ENCODE results near the gene FLAD1. TPM values are rescaled to one million over a fixed set of nuclear protein-coding genes. Genes with fewer than 3 reads are reported as not detected.
A peak's percentile ranks its signal among the peaks of the same experiment; 100 is the strongest.

Gene FLAD1
- total and polyA plus RNA-seq, 2 of the 8 experiments (the other 6 are each of a cell fraction or from before 2014, with no cell fraction given) = 104 to 143 TPM

DNA sequence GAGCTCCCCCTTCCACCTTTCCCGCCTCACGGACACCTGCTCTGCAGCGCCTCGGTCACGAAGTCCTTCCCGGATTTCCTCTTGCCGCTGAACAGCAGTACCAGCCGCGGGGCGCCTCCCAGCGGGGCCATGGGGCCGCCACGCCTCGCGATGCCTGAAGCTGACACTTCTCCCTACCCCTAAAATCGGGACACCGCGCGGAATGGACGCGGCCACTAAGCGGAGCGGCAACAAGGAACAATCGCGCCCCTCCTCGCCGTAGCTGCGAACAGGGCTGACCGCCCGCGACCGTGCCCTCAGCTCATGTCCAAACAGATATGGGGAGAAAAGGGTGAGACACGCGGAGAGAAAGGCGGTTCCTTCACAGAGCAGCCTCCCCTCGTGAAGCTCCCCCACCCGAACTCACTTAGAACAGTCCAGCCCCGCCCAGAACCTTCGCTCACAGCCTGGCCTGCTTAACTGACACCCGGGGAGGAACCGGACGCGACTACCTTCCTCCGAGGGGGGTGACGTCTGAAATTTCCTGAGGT lies 46.5 kb upstream of the FLAD1 start, which contains the start of gene PMVK:
PMVK (minus strand) TSS at position 165 of the 530 bp plus-strand sequence; CDS start at position 131, 34 bp downstream.
- Histone ChIP-seq H4K91ac (replicated peaks; ENCODE audit: insufficient read length, low read length) (peak within 1 kb of the TSS; percentile 96), H3K4me2 (ENCODE audit: insufficient read depth in 1 of 2, low read depth in 2 of 2, low read length in 2 of 2) (peak within 1 kb of the TSS; percentile 79 to 94), H2BK12ac (ENCODE audit: low read depth, low read length) (peak within 1 kb of the TSS; percentile 98), H3K23me2 (ENCODE audit: low read depth, low read length) (peaks cover 12% of the 10 kb centered on the region), H2AFZ (ENCODE audit: low read length) (peak within 1 kb of the TSS; percentile 96), H3K4me1 (replicated peaks in 1 of 4; ENCODE audit: control insufficient read depth in 3 of 4, insufficient read depth in 4 of 4, low read length in 3 of 4) (peaks cover 4 to 9% (median 7%) of the 10 kb centered on the region in 4 experiments; a peak in 6 of 7 replicates), H3K27ac (ENCODE audit: low read depth, low read length) (peak within 1 kb of the TSS; percentile 99), H4K5ac (ENCODE audit: insufficient read length, low read depth, low read length) (peak within 1 kb of the TSS; percentile 99), H2BK120ac (replicated peaks; ENCODE audit: low read depth, low read length) (peak within 1 kb of the TSS; percentile 44), H3K18ac (ENCODE audit: extremely low read depth, low read length) (peak within 1 kb of the TSS; percentile 100), H3K36me3 (ENCODE audit: control insufficient read depth in 2 of 4, insufficient read depth in 4 of 4, low read length in 3 of 4) (no peaks in the 10 kb centered on the region), H3K56ac (replicated peaks; ENCODE audit: insufficient read length, low read depth, low read length) (peak within 1 kb of the TSS; percentile 81), H3K23ac (ENCODE audit: insufficient read length) (no peak within 1 kb of the TSS), H3K9me3 (ENCODE audit: insufficient read depth in 2 of 2, low read depth in 1 of 2, low read length in 1 of 2) (no peaks in the 10 kb centered on the region), H3K79me1 (ENCODE audit: low read depth, low read length) (no peaks in the 10 kb centered on the region; the same call in 1 of the 2 replicates), H3K9ac (replicated peaks in 1 of 4; ENCODE audit: extremely low read depth in 1 of 4, low read depth in 3 of 4, low read length in 3 of 4) (peak within 1 kb of the TSS; percentile 84 to 99 (median 99)), H3K14ac (ENCODE audit: insufficient read length) (no peak within 1 kb of the TSS), H3K27me3 (replicated peaks in 1 of 4; ENCODE audit: control insufficient read depth in 3 of 4, extremely low read depth in 1 of 4, insufficient read depth in 3 of 4, low read length in 3 of 4) (no peaks in the 10 kb centered on the region), H2BK20ac (ENCODE audit: low read length) (peak within 1 kb of the TSS; percentile 82; the same call in 1 of the 2 replicates), H3K79me2 (ENCODE audit: control insufficient read depth in 1 of 2, insufficient read depth in 2 of 2, low read length in 2 of 2) (no peaks in the 10 kb centered on the region), H4K20me1 (replicated peaks in 1 of 2; ENCODE audit: control insufficient read depth in 1 of 2, insufficient read depth in 2 of 2, low read length in 2 of 2) (no peaks in the 10 kb centered on the region), H2AK5ac (ENCODE audit: low read depth, low read length) (0 out of 2 replicates have a peak within 1 kb of the TSS, but pooled peaks have one; percentile 11), H2BK5ac (ENCODE audit: low read depth, low read length) (peak within 1 kb of the TSS; percentile 100), H4K8ac (ENCODE audit: extremely low read depth, insufficient read depth, low read length) (peak within 1 kb of the TSS; percentile 98; the same call in 1 of the 2 replicates), H3K4ac (replicated peaks; ENCODE audit: insufficient read length, low read depth, low read length) (peak within 1 kb of the TSS; percentile 61), H2BK15ac (ENCODE audit: low read length) (peak within 1 kb of the TSS; percentile 99), H3K4me3 (ENCODE audit: extremely low read depth in 1 of 4, insufficient read depth in 2 of 4, low read depth in 3 of 4, low read length in 4 of 4) (peak within 1 kb of the TSS; percentile 71 to 87 (median 72))
- no peak for FAIRE-seq
- 1% methylated on average over 41 of the region's 45 CpGs; no CpG with 5 or more reads in 1 of the 2 experiments for WGBS, 2 experiments (ENCODE audit: extremely low coverage in 1 of 2, insufficient coverage in 1 of 2, insufficient read length in 1 of 2, insufficient replicate concordance in 2 of 2, low coverage in 1 of 2, low lambda C conversion rate in 2 of 2, missing lambda C conversion rate in 1 of 2)
- ChIA-PET CTCF (ENCODE audit: partially characterized antibody) (interaction anchor here (0.7 to 2.5 kb wide), 16 partner anchors 9 to 274 kb away, joined by 3 to 6 read pairs (median 3); partner anchors contain the start of gene PBXIP1), POLR2A (ENCODE audit: partially characterized antibody) (interaction anchor here (0.5 to 2.6 kb wide), 35 partner anchors 9 to 460 kb away, joined by 3 to 22 read pairs (median 4); partner anchors contain the start of genes ADAM15, ADAR, FLAD1 and LENEP)
- peak; percentile 80 to 94 for DNase-seq (ENCODE audit: low read depth in 1 of 2, low spot score in 2 of 2)
- TF ChIP-seq FOSL1 (IDR thresholded peaks at IDR 0.05; ENCODE audit: insufficient read depth, low read depth, low read length) (no peak), NRF1 (IDR thresholded peaks at IDR 0.05; ENCODE audit: low read depth, low read length) (no peak), EP300 (IDR thresholded peaks at IDR 0.05; ENCODE audit: borderline replicate concordance in 1 of 2, low read depth in 2 of 2, low read length in 2 of 2) (no peak)
- TF ChIP-seq, protein P1, sequence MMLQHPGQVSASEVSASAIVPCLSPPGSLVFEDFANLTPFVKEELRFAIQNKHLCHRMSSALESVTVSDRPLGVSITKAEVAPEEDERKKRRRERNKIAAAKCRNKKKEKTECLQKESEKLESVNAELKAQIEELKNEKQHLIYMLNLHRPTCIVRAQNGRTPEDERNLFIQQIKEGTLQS (IDR thresholded peaks at IDR 0.05; ENCODE audit: insufficient read depth, low read depth, low read length) = no peak
- TF ChIP-seq, protein P2, sequence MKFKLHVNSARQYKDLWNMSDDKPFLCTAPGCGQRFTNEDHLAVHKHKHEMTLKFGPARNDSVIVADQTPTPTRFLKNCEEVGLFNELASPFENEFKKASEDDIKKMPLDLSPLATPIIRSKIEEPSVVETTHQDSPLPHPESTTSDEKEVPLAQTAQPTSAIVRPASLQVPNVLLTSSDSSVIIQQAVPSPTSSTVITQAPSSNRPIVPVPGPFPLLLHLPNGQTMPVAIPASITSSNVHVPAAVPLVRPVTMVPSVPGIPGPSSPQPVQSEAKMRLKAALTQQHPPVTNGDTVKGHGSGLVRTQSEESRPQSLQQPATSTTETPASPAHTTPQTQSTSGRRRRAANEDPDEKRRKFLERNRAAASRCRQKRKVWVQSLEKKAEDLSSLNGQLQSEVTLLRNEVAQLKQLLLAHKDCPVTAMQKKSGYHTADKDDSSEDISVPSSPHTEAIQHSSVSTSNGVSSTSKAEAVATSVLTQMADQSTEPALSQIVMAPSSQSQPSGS (IDR thresholded peaks at IDR 0.05; ENCODE audit: low read length) = no peak
- TF ChIP-seq, protein P3, sequence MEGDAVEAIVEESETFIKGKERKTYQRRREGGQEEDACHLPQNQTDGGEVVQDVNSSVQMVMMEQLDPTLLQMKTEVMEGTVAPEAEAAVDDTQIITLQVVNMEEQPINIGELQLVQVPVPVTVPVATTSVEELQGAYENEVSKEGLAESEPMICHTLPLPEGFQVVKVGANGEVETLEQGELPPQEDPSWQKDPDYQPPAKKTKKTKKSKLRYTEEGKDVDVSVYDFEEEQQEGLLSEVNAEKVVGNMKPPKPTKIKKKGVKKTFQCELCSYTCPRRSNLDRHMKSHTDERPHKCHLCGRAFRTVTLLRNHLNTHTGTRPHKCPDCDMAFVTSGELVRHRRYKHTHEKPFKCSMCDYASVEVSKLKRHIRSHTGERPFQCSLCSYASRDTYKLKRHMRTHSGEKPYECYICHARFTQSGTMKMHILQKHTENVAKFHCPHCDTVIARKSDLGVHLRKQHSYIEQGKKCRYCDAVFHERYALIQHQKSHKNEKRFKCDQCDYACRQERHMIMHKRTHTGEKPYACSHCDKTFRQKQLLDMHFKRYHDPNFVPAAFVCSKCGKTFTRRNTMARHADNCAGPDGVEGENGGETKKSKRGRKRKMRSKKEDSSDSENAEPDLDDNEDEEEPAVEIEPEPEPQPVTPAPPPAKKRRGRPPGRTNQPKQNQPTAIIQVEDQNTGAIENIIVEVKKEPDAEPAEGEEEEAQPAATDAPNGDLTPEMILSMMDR (IDR thresholded peaks at IDR 0.05; ENCODE audit: control extremely low read depth in 1 of 3, insufficient read depth in 1 of 3, low read depth in 1 of 3, low read length in 3 of 3) = peak in 1 of 3 experiments; percentile 1; a peak in 1 of 4 replicates

Measured in H1 (cell line).